ENCODE measurements around the gene DERA.
"Not testable (repeated sequence)": the region's sequence is repeated elsewhere in the genome, so short reads cannot be mapped to it uniquely, and the experiment has no call there.

The DERA gene

DNA sequence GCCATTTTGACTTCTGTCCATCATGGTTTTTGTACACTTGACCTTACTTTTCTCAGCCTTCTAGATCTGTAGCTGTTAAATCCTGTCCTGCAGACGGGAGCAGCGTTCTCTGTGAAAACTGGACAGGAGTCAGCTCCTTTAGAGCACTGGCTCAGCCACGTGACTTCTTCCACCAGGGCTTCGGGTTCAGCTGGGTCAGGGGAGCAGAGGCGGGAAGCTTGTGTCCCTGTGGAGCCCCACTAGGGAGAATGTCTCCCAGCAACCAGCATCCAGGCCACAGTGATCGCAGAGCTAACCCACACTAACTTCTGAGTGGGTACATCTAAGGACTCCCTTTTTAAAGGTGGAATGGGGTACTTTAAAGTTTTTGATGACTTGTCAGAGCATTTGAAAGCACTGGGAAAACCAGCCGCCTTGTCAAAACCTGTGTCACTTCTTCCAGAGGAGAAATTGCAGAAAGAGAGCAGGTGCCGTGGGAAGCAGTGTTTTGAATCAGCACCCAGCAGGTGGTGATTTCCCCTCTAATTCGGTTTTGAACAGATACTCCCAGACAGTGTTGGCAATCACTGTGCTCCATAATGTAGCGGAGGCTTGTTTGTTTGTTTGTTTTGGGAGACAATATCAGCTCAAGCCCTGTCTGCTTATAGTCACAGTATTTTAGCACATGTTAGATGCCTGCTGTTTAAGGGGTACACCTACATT, 17.9 kb downstream of the DERA start:
- H3K4me3 ChIP-seq (ENCODE audit: low read length) = no peak overlapping the region
- no peak for TF ChIP-seq ZNF274 (IDR thresholded peaks at IDR 0.05; ENCODE audit: low read depth, low read length)

DNA sequence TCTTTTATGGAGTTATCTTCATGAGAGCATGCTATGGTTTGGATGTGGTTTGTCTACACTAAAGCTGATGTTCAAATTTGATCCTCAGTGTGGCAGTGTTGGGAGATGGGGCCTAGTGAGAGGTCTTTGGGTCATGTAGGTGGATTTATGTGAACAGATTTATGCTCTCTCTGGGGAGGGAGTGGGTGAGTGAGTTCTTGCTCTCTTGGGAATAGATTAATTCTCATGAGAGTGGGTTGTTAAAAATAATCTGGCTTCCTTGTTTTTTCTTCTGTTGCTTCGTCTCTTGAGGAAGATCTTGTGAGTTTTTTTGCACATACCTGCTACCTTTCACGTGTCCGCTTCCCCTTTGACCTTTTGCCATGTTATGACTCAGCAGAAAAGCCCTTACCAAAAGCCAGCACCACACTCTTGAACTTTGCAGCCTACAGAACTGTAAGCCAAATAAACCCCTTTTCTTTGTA, 20.5 kb downstream of the DERA start:
- TF ChIP-seq ZNF274 (IDR thresholded peaks at IDR 0.05; ENCODE audit: low read depth, low read length) = no peak
- no peak overlapping the region for H3K4me3 ChIP-seq (ENCODE audit: low read length)

DNA sequence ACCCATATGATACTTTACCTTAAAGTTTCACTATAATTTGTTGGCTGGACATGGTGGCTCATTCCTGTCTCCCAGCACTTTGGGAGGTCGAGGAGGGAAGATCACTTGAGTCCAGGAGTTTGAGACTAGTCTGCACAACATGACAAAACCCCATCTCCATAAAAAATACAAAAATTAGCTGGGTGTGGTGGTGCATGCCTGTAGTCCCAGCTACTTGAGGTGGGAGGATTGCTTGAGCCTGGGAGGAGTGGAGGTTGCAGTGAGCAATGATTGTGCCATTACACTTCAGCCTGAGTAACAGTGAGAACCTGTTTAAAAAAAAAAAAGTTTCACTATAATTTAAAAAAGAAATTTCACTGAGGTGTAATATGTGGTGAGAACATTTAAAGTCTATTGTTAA, 21.2 kb downstream of the DERA start:
- H3K4me3 ChIP-seq (ENCODE audit: low read length) = no peak overlapping the region
- no peak for TF ChIP-seq ZNF274 (IDR thresholded peaks at IDR 0.05; ENCODE audit: low read depth, low read length)

DNA sequence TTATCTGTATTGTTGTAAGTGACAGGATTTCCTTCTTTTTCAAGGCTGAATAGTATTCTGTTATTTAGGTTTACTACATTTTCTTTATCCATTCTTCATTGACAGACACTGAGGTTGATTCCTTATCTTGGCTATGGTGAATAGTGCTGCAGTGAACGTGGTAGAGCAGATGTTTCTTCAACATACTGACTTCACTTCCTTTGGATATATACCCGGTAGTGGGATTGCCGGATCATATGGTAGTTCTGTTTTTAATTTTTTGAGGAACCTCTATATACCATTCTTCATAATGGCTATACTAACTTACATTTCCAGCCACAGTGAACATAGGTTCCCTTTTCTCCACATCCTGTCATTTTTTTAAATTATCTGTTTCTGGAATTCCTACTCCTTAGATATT, 21.8 kb downstream of the DERA start:
- no peak for TF ChIP-seq ZNF274 (IDR thresholded peaks at IDR 0.05; ENCODE audit: low read depth, low read length)
- no peak overlapping the region for H3K4me3 ChIP-seq (ENCODE audit: low read length)

DNA sequence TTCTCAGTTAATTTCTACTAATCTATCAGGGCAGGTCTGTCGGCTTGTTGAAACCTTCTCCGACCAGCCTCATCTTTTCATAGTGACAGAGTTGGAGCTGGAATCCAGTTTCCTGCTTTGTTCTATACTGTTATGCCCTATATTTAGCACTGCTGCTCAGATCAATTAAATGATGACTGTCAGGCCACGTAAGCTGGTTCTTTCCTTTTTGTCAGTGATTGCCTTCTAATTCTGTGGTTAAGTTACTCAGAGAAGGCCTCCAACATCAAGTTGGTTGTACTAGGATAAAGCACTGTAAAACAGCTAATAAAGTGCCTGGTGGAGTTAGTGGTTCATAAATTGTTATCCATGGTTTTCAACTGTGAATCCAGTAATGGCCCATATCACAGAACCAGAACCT, 22.6 kb downstream of the DERA start:
- H3K4me3 ChIP-seq (ENCODE audit: low read length) = no peak overlapping the region
- TF ChIP-seq ZNF274 (IDR thresholded peaks at IDR 0.05; ENCODE audit: low read depth, low read length) = no peak

DNA sequence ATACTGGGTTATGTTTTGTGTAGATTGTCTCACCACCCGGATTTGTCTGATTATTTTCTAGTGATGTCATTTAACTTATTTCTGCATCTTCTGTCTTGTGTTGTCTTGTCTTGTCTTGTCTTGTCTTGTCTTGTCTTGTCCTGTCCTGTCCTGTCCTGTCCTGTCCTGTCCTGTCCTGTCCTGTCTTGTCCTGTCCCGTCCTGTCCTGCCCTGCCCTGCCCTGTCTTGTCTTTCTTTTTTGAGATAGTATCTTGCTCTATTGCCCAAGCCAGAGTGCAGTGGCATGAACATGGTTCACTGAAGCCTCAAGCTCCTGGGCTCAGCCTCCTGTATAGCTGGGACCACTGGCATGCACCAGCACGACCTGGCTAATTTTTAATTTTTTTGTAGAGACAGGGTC, 25.6 kb downstream of the DERA start:
- TF ChIP-seq ZNF274 (IDR thresholded peaks at IDR 0.05; ENCODE audit: low read depth, low read length) = no peak
- no peak overlapping the region for H3K4me3 ChIP-seq (ENCODE audit: low read length)

DNA sequence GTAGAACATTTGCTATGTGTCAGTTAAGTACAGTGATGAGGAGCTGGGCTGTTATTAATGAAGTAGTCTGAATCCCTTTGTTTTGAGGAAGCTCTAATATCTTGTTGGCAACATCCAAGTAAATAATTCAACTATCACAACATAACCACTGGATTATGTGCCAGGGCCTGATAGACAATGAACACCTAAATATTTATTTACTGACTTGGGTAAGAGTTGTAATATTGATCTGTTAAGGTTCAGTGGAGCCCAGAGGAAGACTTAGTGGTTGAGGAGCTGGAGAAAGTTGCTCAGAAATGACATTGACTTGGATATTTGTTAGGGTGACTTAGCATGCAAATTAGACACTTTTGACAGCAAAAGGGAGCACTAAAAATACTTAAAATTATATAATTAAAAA, 26.8 kb downstream of the DERA start:
- H3K4me3 ChIP-seq (ENCODE audit: low read length) = no peak overlapping the region

DNA sequence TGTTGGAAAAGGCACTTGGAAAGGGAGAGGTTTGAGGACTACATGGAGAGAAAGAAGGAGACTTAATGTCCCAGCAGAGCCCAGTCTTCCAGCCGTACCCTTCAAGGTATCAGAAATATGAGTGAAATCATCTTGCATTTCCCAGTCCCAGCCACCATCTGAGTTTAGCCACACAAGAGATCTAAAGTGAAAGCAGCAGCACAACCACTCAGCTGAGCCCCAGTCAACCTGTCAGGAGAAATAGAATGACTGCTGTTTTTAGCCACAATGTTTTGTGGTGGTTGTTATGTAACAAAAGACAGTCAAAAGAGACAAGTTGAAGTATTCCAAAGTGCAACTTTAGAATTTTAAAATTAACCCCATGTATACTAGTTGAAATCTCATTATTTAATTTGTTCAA, 28.0 kb downstream of the DERA start:
- no peak overlapping the region for H3K4me3 ChIP-seq (ENCODE audit: low read length)
- TF ChIP-seq ZNF274 (IDR thresholded peaks at IDR 0.05; ENCODE audit: low read depth, low read length) = no peak

More for the DNA sequence above, 26.8 kb downstream of the DERA start:
- TF ChIP-seq ZNF274 (IDR thresholded peaks at IDR 0.05; ENCODE audit: low read depth, low read length) = no peak

DNA sequence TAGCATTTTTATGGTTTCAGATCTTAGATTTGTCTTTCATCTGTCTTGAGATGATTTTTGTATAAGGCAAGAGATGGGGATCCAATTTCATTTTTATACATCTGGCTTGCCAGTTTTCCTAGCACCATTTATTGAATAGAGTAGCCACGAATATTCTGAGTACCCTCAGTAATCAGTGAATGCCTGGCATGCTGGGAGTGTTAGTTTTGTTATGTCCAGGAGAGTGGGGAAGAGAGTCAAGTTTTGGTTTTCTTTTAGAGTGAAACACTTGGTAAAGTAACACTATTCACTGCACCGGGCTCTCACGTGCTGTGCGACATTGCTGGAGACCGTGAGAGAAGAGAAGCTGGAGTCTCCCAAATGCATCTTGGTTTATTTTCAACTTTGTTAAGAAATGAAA, 31.3 kb downstream of the DERA start:
- no peak overlapping the region for H3K4me3 ChIP-seq (ENCODE audit: low read length)
- TF ChIP-seq ZNF274 (IDR thresholded peaks at IDR 0.05; ENCODE audit: low read depth, low read length) = no peak

DNA sequence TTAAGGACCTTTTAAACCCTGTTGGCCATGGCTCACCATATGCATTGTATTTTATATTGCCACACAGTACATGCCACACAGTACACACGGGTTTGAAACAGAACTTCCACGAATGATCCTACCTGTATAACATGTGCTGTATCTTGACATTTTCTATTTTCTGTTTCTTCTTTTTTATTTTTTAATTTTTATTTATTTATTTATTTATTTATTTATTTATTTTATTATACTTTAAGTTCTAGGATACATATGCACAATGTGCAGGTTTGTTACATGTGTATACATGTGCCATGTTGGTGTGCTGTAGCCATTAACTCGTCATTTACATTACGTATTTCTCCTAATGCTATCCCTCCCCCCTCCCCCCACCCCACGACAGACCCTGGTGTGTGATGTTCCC, 32.4 kb downstream of the DERA start:
- not testable (repeated sequence) for H3K4me3 ChIP-seq (ENCODE audit: low read length)

DNA sequence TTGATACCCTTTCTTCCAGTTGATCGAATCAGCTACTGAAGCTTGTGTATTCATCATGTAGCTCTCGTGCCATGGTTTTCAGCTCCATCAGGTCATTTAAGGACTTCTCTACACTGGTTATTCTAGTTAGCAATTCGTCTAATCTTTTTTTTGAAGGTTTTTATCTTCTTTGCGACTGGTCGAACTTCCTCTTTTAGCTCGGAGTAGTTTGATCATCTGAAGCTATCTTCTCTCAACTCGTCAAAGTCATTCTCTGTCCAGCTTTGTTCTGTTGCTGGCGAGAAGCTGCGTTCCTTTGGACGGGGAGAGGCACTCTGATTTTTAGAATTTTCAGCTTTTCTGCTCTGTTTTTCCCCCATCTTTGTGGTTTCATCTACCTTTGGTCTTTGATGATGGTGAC, 37.3 kb downstream of the DERA start:
- not testable (repeated sequence) for H3K4me3 ChIP-seq (ENCODE audit: low read length)

DNA sequence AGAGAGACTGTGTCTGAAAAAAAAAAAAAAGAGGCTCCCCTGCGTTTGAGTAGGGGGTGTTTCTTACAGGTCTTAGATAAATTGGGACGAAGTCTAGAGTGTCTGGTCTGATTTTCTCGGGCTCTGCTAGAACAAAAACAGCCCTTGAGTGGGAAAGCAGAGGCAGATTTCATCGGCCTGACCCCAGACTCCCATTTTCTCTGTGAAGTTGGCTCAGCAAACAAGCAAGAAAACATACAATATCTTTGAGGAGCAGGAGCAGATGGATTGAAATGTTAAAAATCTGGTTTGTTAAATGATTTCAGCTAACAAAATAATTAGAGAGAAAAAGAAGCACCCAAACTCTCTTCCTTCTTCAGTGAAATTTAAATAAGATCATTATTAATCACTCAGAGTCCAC, 44.1 kb downstream of the DERA start:
- no peak overlapping the region for H3K4me3 ChIP-seq (ENCODE audit: low read length)
- no peak for TF ChIP-seq ZNF274 (IDR thresholded peaks at IDR 0.05; ENCODE audit: low read depth, low read length)

DNA sequence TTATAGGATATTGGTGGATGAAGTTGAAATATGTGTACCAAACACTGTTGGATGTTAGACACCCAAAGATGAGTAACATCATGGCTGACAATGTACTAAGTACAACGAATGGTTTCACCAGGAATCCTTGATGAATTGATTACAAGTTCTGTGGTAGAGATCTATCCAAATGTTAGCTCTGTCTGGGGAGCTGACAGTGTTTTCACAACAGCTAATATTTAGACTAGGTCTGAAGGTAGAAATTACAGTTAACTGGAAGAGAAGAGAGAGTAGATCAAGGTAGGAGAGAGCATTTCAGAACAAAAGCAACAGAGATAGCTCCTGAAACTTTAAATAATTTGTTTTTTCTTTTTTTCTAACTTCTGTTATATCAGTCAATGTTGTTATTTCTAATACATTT, 44.9 kb downstream of the DERA start:
- no peak overlapping the region for H3K4me3 ChIP-seq (ENCODE audit: low read length)
- no peak for TF ChIP-seq ZNF274 (IDR thresholded peaks at IDR 0.05; ENCODE audit: low read depth, low read length)

DNA sequence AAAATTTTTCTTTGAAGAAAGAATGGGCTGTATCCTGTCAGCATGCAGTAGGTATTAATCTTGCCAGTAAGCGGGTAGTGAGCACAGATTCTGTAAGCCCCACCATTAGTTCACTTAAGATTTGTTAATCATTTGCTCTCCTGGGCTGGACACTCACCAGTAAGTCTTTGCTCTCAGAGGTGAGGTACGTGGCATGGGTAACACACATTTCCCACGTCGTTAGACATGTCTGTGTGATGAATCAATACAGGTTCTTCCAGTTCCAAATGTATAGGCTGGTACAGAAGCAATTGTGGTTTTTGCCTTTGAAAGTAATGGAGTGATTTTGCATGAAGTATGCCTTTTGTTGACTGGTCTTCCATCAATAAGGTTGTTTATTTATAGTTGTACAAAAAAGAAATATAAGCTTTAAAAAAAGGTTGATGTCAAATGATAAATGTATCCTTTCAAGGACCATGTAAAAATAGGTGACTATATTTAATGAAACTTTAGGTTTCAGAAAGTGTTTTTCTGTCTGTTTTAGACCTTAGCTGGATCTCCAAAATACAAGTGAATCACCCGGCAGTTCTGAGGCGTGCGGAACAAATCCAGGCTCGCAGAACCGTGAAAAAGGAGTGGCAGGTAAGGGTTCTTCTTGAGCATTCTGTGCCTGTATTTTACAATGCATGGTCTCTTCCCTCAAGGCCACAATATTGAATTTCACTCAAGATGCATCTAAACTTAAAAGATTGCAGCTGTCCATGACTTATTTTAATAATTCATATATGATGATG, 45.5 kb downstream of the DERA start:
- no peak overlapping the region for H3K4me3 ChIP-seq (ENCODE audit: low read length)
- TF ChIP-seq ZNF274 (IDR thresholded peaks at IDR 0.05; ENCODE audit: low read depth, low read length) = no peak

DNA sequence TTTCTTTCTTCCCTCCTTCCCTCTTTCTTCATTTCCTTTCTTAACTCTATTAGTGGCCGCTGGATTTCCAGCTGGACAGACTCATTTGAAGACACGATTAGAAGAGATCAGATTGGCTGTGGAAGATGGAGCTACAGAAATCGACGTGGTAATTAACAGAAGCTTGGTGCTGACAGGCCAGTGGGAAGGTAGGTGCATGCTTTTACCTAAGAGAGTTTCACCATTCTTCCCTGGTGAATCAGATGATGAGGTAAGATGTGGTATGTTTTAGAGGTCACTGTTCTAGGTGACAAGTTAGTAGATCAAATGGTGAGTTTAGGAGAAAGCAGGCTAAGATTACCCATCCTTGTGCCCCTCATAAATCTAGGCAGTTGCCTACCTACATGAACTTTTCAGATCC, 51.6 kb downstream of the DERA start:
- no peak for TF ChIP-seq ZNF274 (IDR thresholded peaks at IDR 0.05; ENCODE audit: low read depth, low read length)
- no peak overlapping the region for H3K4me3 ChIP-seq (ENCODE audit: low read length)

DNA sequence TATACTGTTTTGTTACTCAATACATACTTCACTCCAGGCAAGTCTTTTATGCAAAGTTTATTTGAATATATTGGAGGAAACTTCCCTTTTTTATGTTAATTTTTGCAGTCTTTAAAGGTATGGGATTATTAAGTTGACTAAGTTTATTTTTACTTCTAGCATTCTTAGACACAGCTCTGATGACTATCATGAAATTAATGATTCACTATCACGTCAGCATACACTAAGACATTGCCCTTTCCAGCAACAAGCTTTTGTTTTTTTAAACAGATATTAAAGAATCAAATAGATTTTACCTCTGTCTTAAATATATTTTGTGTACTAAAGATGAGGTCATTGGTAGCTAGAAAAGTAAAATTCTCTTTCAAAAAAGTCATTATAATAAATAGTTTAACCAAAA, 52.1 kb downstream of the DERA start:
- H3K4me3 ChIP-seq (ENCODE audit: low read length) = no peak overlapping the region
- TF ChIP-seq ZNF274 (IDR thresholded peaks at IDR 0.05; ENCODE audit: low read depth, low read length) = no peak
